GM12878 (cell line): Measurements from ENCODE around the gene TMUB2. TPM values are rescaled to one million over a fixed set of nuclear protein-coding genes. Genes with fewer than 3 reads are reported as not detected.

ENCODE experiments used
- ATAC-seq: fragments of 200-7000 bp; cut with Tn5 transposase; 3 replicates; pipeline ENCODE4 v1.9.1; 2020; ENCODE audit warnings: mild to moderate bottlenecking, moderate library complexity
- BruUV-seq: library from RNA; stranded (reverse); fragments of 400-500 nt; replicated peaks from 2 replicates; lab custom pipeline; 2021; lab: Mats Ljungman, UMichigan
- CTCF ChIA-PET: fragments of 300-600 bp; sonication (Branson Sonifier 250); formaldehyde crosslinking; extraction: SDS; loops from one replicate; lab custom pipeline; 2021; ENCODE audit warnings: inconsistent platforms; lab: Yijun Ruan, JAX
- POLR2A ChIA-PET: fragments of 350-600 bp; formaldehyde crosslinking; extraction: SDS; loops from one replicate; lab custom pipeline; 2021; ENCODE audit warnings: inconsistent platforms; lab: Charles Lee
- RAD21 ChIA-PET: fragments of 300-600 bp; sonication (Branson Sonifier 250); formaldehyde crosslinking; loops from one replicate; lab custom pipeline; 2023; ENCODE audit warnings: antibody characterized with exemption; ENCODE audit not compliant: unreplicated experiment; lab: Charles Lee
- SMC1A ChIA-PET: fragments of 300-600 bp; sonication (Branson Sonifier 250); formaldehyde crosslinking; loops from one replicate; lab custom pipeline; 2023; ENCODE audit not compliant: unreplicated experiment, uncharacterized antibody; lab: Charles Lee
- DNase-seq: peaks from one replicate; pipeline ENCODE4 v3.0.0-alpha.2; 2011; ENCODE audit warnings: low read depth, low spot score
- FAIRE-seq: peaks from 3 replicates; lab custom pipeline; 2011; peaks lifted over from hg19 to GRCh38; lab: Jason Lieb, UNC
- H2AFZ ChIP-seq: 2 replicates; pipeline ENCODE4 v1.6.0; 2011; ENCODE audit warnings: low read depth, low read length, control low read depth; ENCODE audit not compliant: control insufficient read depth
- H3K27ac ChIP-seq: 2 replicates; pipeline ENCODE4 v1.5.1; 2011; ENCODE audit warnings: control low read depth; ENCODE audit not compliant: control insufficient read depth, insufficient read depth
- H3K27me3 ChIP-seq, 2 experiments: replicated peaks in 1 of 2; 2 replicates each; pipeline versions ENCODE4 v1.6.0 to v1.6.1; 2011; ENCODE audit warnings: low read length in 1 of 2; ENCODE audit not compliant: control insufficient read depth in 2 of 2, insufficient read depth in 2 of 2
- H3K36me3 ChIP-seq, 2 experiments: 2 replicates each; pipeline ENCODE4 v1.5.1; 2011; ENCODE audit warnings: low read length in 1 of 2; ENCODE audit not compliant: control insufficient read depth in 2 of 2, insufficient read depth in 2 of 2
- H3K4me1 ChIP-seq: 2 replicates; pipeline ENCODE4 v1.6.1; 2011; ENCODE audit warnings: mild to moderate bottlenecking, low read length, moderate library complexity, mixed read lengths; ENCODE audit not compliant: control insufficient read depth, insufficient read depth
- H3K4me2 ChIP-seq: 2 replicates; pipeline ENCODE4 v1.6.0; 2011; ENCODE audit warnings: control low read depth; ENCODE audit not compliant: control insufficient read depth, insufficient read depth
- H3K4me3 ChIP-seq: fragments of 200-600 bp; sonication (generic); 2 replicates; pipeline ENCODE4 v1.5.1; 2016
- H3K79me2 ChIP-seq: 2 replicates; pipeline ENCODE4 v1.6.0; 2011; ENCODE audit warnings: low read length; ENCODE audit not compliant: control insufficient read depth, insufficient read depth
- H3K9ac ChIP-seq: 2 replicates; pipeline ENCODE4 v1.8.0; 2011; ENCODE audit warnings: low read length, control low read depth, mixed read lengths; ENCODE audit not compliant: control insufficient read depth, insufficient read depth
- H3K9me3 ChIP-seq: replicated peaks from 3 replicates; pipeline ENCODE4 v1.5.1; 2011; ENCODE audit warnings: mild to moderate bottlenecking, low read length; ENCODE audit not compliant: control insufficient read depth, insufficient read depth
- H4K20me1 ChIP-seq: 2 replicates; pipeline ENCODE4 v1.6.0; 2011; ENCODE audit not compliant: control insufficient read depth, insufficient read depth
- BACH1 ChIP-seq: fragments of 450-650 bp; IDR thresholded peaks from 2 replicates; pipeline ENCODE4 v1.6.1; 2017; ENCODE audit warnings: mild to moderate bottlenecking, borderline replicate concordance
- CHD2 ChIP-seq: IDR thresholded peaks from 2 replicates; pipeline ENCODE4 v1.6.1; 2011; ENCODE audit warnings: low read depth, low read length, improper control_type of control experiment, borderline replicate concordance
- CREB1 ChIP-seq: IDR thresholded peaks from 2 replicates; pipeline ENCODE4 v1.6.1; 2012; ENCODE audit warnings: low read depth, mild to moderate bottlenecking, inconsistent platforms
- E2F4 ChIP-seq: IDR thresholded peaks from 2 replicates; pipeline ENCODE4 v1.6.1; 2012; ENCODE audit warnings: low read depth, low read length, improper control_type of control experiment
- EED ChIP-seq: sonication (generic); IDR thresholded peaks from 2 replicates; pipeline ENCODE4 v1.6.1; 2016; ENCODE audit warnings: antibody characterized with exemption, low read depth
- HDAC6 ChIP-seq: fragments of 200-600 bp; sonication (generic); IDR thresholded peaks from one replicate; pipeline ENCODE4 v1.8.0; 2017; ENCODE audit warnings: antibody characterized with exemption; ENCODE audit not compliant: unreplicated experiment
- IRF4 ChIP-seq: IDR thresholded peaks from 2 replicates; pipeline ENCODE4 v1.6.1; 2011; ENCODE audit warnings: low read depth, low read length
- MYC ChIP-seq: IDR thresholded peaks from 2 replicates; pipeline ENCODE4 v1.6.1; 2011; ENCODE audit warnings: mild to moderate bottlenecking, low read length, moderate library complexity, inconsistent platforms; ENCODE audit not compliant: insufficient read depth, insufficient replicate concordance, insufficient read length, severe bottlenecking
- REST ChIP-seq: IDR thresholded peaks from 2 replicates; pipeline ENCODE4 v1.6.1; 2012; ENCODE audit warnings: mild to moderate bottlenecking, low read depth, low read length
- TBL1XR1 ChIP-seq: IDR thresholded peaks from 2 replicates; pipeline ENCODE4 v1.6.1; 2012; ENCODE audit warnings: low read depth, low read length, improper control_type of control experiment
- TCF12 ChIP-seq: IDR thresholded peaks from 2 replicates; pipeline ENCODE4 v1.6.1; 2011; ENCODE audit warnings: low read depth, mild to moderate bottlenecking, low read length
- WRNIP1 ChIP-seq: IDR thresholded peaks from 2 replicates; pipeline ENCODE4 v1.6.1; 2011; ENCODE audit warnings: low read depth, low read length, improper control_type of control experiment, borderline replicate concordance
- ZNF592 ChIP-seq: fragments of 450-650 bp; IDR thresholded peaks from 2 replicates; pipeline ENCODE4 v1.6.1; 2017; ENCODE audit warnings: mild to moderate bottlenecking, moderate library complexity
- WGBS: methylation state at CpG from one replicate; pipeline ENCODE4 v1.1.6; 2016; ENCODE audit warnings: low lambda C conversion rate; ENCODE audit not compliant: insufficient replicate concordance, insufficient coverage; ENCODE audit errors: missing lambda C conversion rate; 5-methylcytosine and 5-hydroxymethylcytosine counted together
- in situ Hi-C: fragments of 300-500 bp; cut with MboI; formaldehyde crosslinking; loops from 9 replicates; pipeline ENCODE4 v1.14.3; 2018; ENCODE audit warnings: mixed read lengths
- intact Hi-C: fragments of 100-400 bp; cut with micrococcal nuclease; formaldehyde crosslinking; loops from one replicate; pipeline ENCODE4 v1.14.2; 2022; ENCODE audit not compliant: unreplicated experiment
- polyA plus RNA-seq, 11 experiments: library from polyadenylated mRNA; depleted of rRNA in 4 of 11; unstranded in 6 of 11; stranded (reverse) in 5 of 11; fragments of >200 nt; fragmentation: Nextera tagmentation in 4 of 11; fragmentation: Illumina TruSeq in 1 of 11; extraction: Ambion mirVana in 4 of 11; extraction: Trizol in 1 of 11; gene quantifications; 1 replicate in 1 of 11; 2 replicates in 10 of 11; pipeline versions ENCODE4 v1.2.1 to v1.2.3, GENCODE V29; 2011 to 2016; ENCODE audit warnings: inconsistent platforms in 2 of 11, missing spikeins in 2 of 11, low read depth in 1 of 11
- total RNA-seq, 4 experiments: library from RNA; depleted of rRNA in 3 of 4; stranded (reverse); fragments of >200 nt in 3 of 4; fragmentation: Illumina TruSeq in 1 of 4; extraction: Trizol in 1 of 4; gene quantifications; 2 replicates each; pipeline versions ENCODE4 v1.2.1 to v1.2.3, GENCODE V29; 2013 to 2021

TMUB2 gene
- total and polyA plus RNA-seq, 10 of the 15 experiments (the other 5 are each of a cell fraction or from before 2014, with no cell fraction given) = 4.3 to 34.0 (median 20.0) TPM

- ATAC-seq = no peak
Observed at GRCh38 chr17:44214230-44214494, 27.4 kb downstream of the TMUB2 start.

More at GRCh38 chr17:44214230-44214494, 27.4 kb downstream of the TMUB2 start:
- Histone ChIP-seq H3K9ac (no peak overlapping the region), H2AFZ (no peak overlapping the region), H3K36me3 (peaks cover 34 to 49% of the 10 kb centered on the region in 2 experiments), H3K27ac (no peak overlapping the region), H3K4me1 (peaks cover 34% of the 10 kb centered on the region), H3K79me2 (peaks cover 46% of the 10 kb centered on the region), H3K27me3 (no peaks in the 10 kb centered on the region), H3K4me2 (no peak overlapping the region), H3K4me3 (no peak overlapping the region), H3K9me3 (no peaks in the 10 kb centered on the region), H4K20me1 (peaks cover 2% of the 10 kb centered on the region; the same call in 1 of the 2 replicates)
- FAIRE-seq (no peak), DNase-seq (no peak)
- ChIA-PET SMC1A (no interaction called here), RAD21 (no interaction called here), CTCF (interaction anchor here (1.0 to 2.2 kb wide), 3 partner anchors 10 to 131 kb away, joined by 3 to 7 read pairs (median 4); partner anchors contain the start of gene GRN), POLR2A (interaction anchor here (0.5 to 1.2 kb wide), 2 partner anchors 113 to 288 kb away, joined by 3 read pairs; no protein-coding TSS in a partner anchor)
- intact Hi-C loops = loop anchor here (10.0 kb wide), 1 partner anchor 291 kb away; the partner anchor contains the start of gene GPATCH8
- WGBS = 96% methylated on average over 1 of the region's 1 CpG
- no TSS peak for BruUV-seq
- TF ChIP-seq HDAC6 = no peak
- TF ChIP-seq CHD2 = no peak
- TF ChIP-seq CREB1 = no peak
- no peak for TF ChIP-seq TCF12
- no peak for TF ChIP-seq E2F4
- no peak for TF ChIP-seq WRNIP1
- TF ChIP-seq IRF4 = no peak
- no peak for TF ChIP-seq TBL1XR1
- TF ChIP-seq BACH1 = no peak
- TF ChIP-seq EED = no peak
- no peak for TF ChIP-seq REST
- no peak for TF ChIP-seq MYC
- no peak for TF ChIP-seq ZNF592
- in situ Hi-C loops = loop anchor here (25.0 kb wide), 1 partner anchor 298 kb away; the partner anchor contains the start of gene GPATCH8
